Neural cell (in vitro differentiated cells): Measurements from ENCODE around the gene CRB3.
A peak's percentile ranks its signal among the peaks of the same experiment; 100 is the strongest.

ENCODE experiments used
- EZH2 ChIP-seq: fragments of 200-600, 300-800 bp; shearing (Covaris generic), sonication (generic); IDR thresholded peaks from 2 replicates; pipeline ENCODE4 v1.6.1; 2014; ENCODE audit warnings: antibody characterized with exemption, low read length, borderline replicate concordance, mild to moderate bottlenecking; ENCODE audit not compliant: insufficient read depth, poor library complexity, severe bottlenecking
- SMC3 ChIP-seq: fragments of 450-650 bp; conservative IDR thresholded peaks from 2 replicates; pipeline ENCODE4 v1.6.1; 2014; ENCODE audit warnings: antibody characterized with exemption, mild to moderate bottlenecking, moderate library complexity; ENCODE audit not compliant: poor library complexity
- TAF1 ChIP-seq: IDR thresholded peaks from 2 replicates; pipeline ENCODE4 v1.6.1; 2012; ENCODE audit warnings: low read depth
- TF ChIP-seq, protein P1 (sequence below): fragments of 450-650 bp; IDR thresholded peaks from 2 replicates; pipeline ENCODE4 v1.5.1; 2014; ENCODE audit warnings: antibody characterized with exemption, mild to moderate bottlenecking, moderate library complexity; ENCODE audit not compliant: poor library complexity, severe bottlenecking

GRCh38 chr19:6425732-6426620, 38.1 kb upstream of the CRB3 start:
- TF ChIP-seq EZH2, result no peak
- TF ChIP-seq, protein P1, sequence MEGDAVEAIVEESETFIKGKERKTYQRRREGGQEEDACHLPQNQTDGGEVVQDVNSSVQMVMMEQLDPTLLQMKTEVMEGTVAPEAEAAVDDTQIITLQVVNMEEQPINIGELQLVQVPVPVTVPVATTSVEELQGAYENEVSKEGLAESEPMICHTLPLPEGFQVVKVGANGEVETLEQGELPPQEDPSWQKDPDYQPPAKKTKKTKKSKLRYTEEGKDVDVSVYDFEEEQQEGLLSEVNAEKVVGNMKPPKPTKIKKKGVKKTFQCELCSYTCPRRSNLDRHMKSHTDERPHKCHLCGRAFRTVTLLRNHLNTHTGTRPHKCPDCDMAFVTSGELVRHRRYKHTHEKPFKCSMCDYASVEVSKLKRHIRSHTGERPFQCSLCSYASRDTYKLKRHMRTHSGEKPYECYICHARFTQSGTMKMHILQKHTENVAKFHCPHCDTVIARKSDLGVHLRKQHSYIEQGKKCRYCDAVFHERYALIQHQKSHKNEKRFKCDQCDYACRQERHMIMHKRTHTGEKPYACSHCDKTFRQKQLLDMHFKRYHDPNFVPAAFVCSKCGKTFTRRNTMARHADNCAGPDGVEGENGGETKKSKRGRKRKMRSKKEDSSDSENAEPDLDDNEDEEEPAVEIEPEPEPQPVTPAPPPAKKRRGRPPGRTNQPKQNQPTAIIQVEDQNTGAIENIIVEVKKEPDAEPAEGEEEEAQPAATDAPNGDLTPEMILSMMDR, result peak; percentile 15
- TF ChIP-seq TAF1, result no peak
- no peak for TF ChIP-seq SMC3
